Psoas muscle (tissue), 8 donors: Measurements from ENCODE around the gene PDE4D. TPM values are rescaled to one million over a fixed set of nuclear protein-coding genes. Genes with fewer than 3 reads are reported as not detected.

Source experiments
- ATAC-seq, 4 donors: fragments of 200-7000 bp; cut with Tn5 transposase; one replicate each; pipeline ENCODE4 v1.9.1; 2020; ENCODE audit warnings: moderate library complexity in 3 of 4, mild to moderate bottlenecking in 2 of 4
- DNase-seq, 2 donors: peaks; one replicate each; pipeline ENCODE4 v3.0.0-alpha.2; 2020
- H3K27ac ChIP-seq: fragments of 200-600 bp; one replicate; pipeline ENCODE4 v1.8.0; 2022
- H3K27me3 ChIP-seq, 3 donors: fragments of 200-600 bp in 1 of 3; one replicate each; pipeline versions ENCODE4 v1.6.1 to v1.8.0; 2013 to 2022; ENCODE audit warnings: low read length in 2 of 3, mild to moderate bottlenecking in 2 of 3, moderate library complexity in 1 of 3; ENCODE audit not compliant: insufficient read depth in 3 of 3
- H3K36me3 ChIP-seq, 2 donors: fragments of 200-600 bp in 1 of 2; one replicate each; pipeline versions ENCODE4 v1.6.1 to v1.8.0; 2013 to 2022; ENCODE audit warnings: low read depth in 1 of 2, mild to moderate bottlenecking in 1 of 2, moderate library complexity in 1 of 2; ENCODE audit not compliant: insufficient read depth in 1 of 2
- H3K4me1 ChIP-seq: fragments of 200-600 bp; one replicate; pipeline ENCODE4 v1.8.0; 2022
- H3K4me3 ChIP-seq: fragments of 200-600 bp; one replicate; pipeline ENCODE4 v1.8.0; 2022; ENCODE audit warnings: mild to moderate bottlenecking
- H3K9me3 ChIP-seq: fragments of 200-600 bp; one replicate; pipeline ENCODE4 v1.8.0; 2022
- CTCF ChIP-seq: fragments of 200-600 bp; IDR thresholded peaks from one replicate; pipeline ENCODE4 v1.8.0; 2022; ENCODE audit warnings: antibody characterized with exemption
- WGBS, 3 donors: extraction: QIAGEN DNeasy Blood & Tissue Kit; methylation state at CpG; one replicate each; pipeline versions ENCODE4 v1.1.6 to v1.1.7; 2013; 5-methylcytosine and 5-hydroxymethylcytosine counted together
- intact Hi-C, 2 donors: fragments of 100-400 bp; cut with DNase I; formaldehyde crosslinking; loops; one replicate each; pipeline versions ENCODE4 v1.11.0 to v1.14.2; 2022
- polyA plus RNA-seq, 3 donors: library from polyadenylated mRNA; stranded (reverse); fragments of 200-250 nt; gene quantifications; one replicate each; pipeline ENCODE4 v1.2.3, GENCODE V29; 2013
- total RNA-seq, 4 donors: library from RNA; stranded (reverse); fragmentation: NEBNext Ultra II Directional in 2 of 4; extraction: Animal tissue kit (Norgen Biotek cat#: 25700) in 2 of 4; gene quantifications; one replicate each; pipeline versions ENCODE4 v1.2.1 to v1.2.4, GENCODE V29; 2021 to 2023
- donor health status: healthy with polysubstance abuse.
- donor health status: DM: no; HTN: no; CAD: no; lungs with moderate emphysema.
- donor health status: Bipolar disorder and iron deficiency.
- donor health status: healthy.
- donor health status: DM: yes; HTN: yes; CAD: no.
- donor health status: DM: no; HTN: no; CAD: no.
- donor health status: DM: no; HTN: no; CAD: no.
- donor health status: DM: yes; HTN: yes; CAD: no.

Gene PDE4D
- total and polyA plus RNA-seq, 7 donors = 42.6 to 283 (median 88.7) TPM

DNA sequence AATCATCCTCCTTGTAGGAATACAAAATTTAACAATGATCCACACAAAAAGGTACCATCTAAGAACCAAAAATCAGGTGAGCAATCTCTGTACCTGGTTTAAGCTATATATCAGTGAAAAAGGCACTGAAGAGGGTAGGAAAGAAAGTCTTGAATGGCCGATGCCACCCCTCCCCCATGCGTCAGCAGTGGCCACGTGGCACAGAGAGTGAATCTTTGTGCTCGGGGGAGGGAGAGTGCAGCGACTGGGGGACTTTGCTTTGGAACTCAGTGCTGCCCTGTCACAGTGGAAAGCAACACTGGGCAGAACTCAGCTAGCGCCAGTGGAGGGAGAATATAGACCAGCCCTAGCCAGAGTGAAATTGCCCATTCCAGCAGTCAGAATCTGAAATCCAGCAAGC lies 28.3 kb upstream of the PDE4D start:
- ATAC-seq (no peak), DNase-seq (no peak)
- H3K9me3 ChIP-seq = no peaks in the 10 kb centered on the region
- no peak overlapping the region for H3K4me3 ChIP-seq
- WGBS, 3 donors = 68 to 69% (median 69%) methylated on average over 6 of the region's 6 CpGs
- intact Hi-C loops = no loop called here
- H3K27ac ChIP-seq = no peak overlapping the region
- H3K27me3 ChIP-seq = no peaks in the 10 kb centered on the region
- no peaks in the 10 kb centered on the region for H3K36me3 ChIP-seq
- no peaks in the 10 kb centered on the region for H3K4me1 ChIP-seq
- TF ChIP-seq CTCF = no peak

DNA sequence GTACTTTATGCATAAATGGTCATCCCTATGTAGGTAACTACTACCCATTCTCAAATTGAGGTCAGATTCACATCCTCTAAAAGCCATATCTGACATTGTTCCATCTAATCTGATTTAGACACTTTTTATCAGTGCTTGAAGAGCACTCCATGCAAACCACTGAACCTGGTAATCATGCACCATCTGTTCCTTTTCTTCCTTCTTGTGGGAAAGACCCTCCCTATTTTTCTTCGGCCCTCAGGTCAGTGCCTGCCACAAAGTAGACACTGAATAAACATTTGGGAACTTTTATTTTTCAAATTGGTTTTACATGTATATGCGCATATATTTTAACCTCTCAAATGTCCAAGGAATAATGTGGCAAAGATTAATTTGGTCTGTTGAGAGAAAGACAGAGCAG lies 26.0 kb upstream of the PDE4D start:
- WGBS, 3 donors = 83 to 93% (median 92%) methylated on average over 2 of the region's 2 CpGs
- no peak for ATAC-seq

GRCh38 chr5:59917121-59917520 lies 23.6 kb upstream of the PDE4D start:
- DNase-seq (no peak), ATAC-seq (no peak)
- Histone ChIP-seq H3K27ac (no peak overlapping the region), H3K4me3 (no peak overlapping the region), H3K27me3 (no peaks in the 10 kb centered on the region), H3K9me3 (no peaks in the 10 kb centered on the region), H3K36me3 (no peaks in the 10 kb centered on the region), H3K4me1 (no peaks in the 10 kb centered on the region)
- intact Hi-C loops = no loop called here
- WGBS, 3 donors = 67 to 75% (median 72%) methylated on average over 2 of the region's 2 CpGs
- TF ChIP-seq CTCF = no peak

More for the DNA sequence above, 26.0 kb upstream of the PDE4D start:
- no peak for DNase-seq
- TF ChIP-seq CTCF = no peak
- H3K36me3 ChIP-seq = no peaks in the 10 kb centered on the region
- no peaks in the 10 kb centered on the region for H3K9me3 ChIP-seq
- H3K27ac ChIP-seq = no peak overlapping the region
- H3K27me3 ChIP-seq = no peaks in the 10 kb centered on the region
- intact Hi-C loops = no loop called here
- no peak overlapping the region for H3K4me3 ChIP-seq
- no peaks in the 10 kb centered on the region for H3K4me1 ChIP-seq

DNA sequence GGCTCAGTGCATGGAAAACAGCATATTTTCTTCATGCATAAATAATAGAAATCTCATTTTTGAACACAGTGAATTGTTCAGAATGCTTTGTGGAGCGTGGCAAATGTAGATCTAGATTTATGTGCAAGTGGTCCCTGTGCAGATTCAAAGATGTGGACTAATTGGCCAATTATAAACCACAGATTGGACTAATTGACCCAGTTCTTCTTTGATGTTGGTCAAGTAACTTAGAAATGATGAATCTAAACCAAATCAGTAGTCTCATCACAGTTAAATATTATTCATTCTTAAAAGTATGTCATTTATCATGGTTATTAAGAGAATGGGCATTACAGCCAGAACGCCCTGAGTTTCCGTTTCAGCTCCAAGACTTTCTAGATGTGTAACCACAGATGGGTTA lies 11.7 kb upstream of the PDE4D start:
- Histone ChIP-seq H3K27ac (no peak overlapping the region), H3K27me3 (no peaks in the 10 kb centered on the region), H3K36me3 (no peaks in the 10 kb centered on the region), H3K4me1 (no peaks in the 10 kb centered on the region), H3K9me3 (no peaks in the 10 kb centered on the region), H3K4me3 (no peak overlapping the region)
- DNase-seq (no peak), ATAC-seq (no peak)
- 23 to 47% (median 24%) methylated on average over 3 of the region's 3 CpGs for WGBS, 3 donors
- no peak for TF ChIP-seq CTCF
- intact Hi-C loops = no loop called here

DNA sequence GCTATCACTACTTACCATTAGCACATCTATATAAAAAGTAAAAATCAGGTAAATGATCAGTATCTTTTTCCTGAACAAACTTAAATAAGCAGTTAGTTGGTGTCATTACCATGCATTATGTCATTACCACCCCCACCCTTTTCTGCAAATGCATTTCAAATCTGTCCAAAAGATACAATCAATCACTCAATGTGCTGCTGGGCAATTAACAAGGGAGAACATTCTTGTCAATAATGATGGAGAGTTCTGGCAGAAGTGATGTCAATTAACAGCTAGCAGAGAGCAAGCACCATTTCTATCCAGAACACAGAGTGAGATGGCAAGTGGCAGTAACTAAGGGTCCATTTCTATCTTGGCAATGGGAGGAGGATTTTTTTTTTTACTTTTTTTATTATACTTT lies 3.5 kb upstream of the PDE4D start:
- H3K4me3 ChIP-seq = no peak overlapping the region
- intact Hi-C loops = no loop called here
- H3K27ac ChIP-seq = no peak overlapping the region
- no peaks in the 10 kb centered on the region for H3K4me1 ChIP-seq
- H3K36me3 ChIP-seq = no peaks in the 10 kb centered on the region
- no peak for DNase-seq
- peaks cover 4 to 35% (median 13%) of the 10 kb centered on the region in 3 donors for H3K27me3 ChIP-seq
- no peak for ATAC-seq
- no peak for TF ChIP-seq CTCF
- H3K9me3 ChIP-seq = no peaks in the 10 kb centered on the region
